GM12864 (cell line): ENCODE measurements around the gene ZYG11A.

Source experiments
- DNase-seq: peaks from one replicate; pipeline ENCODE4 v3.0.0-alpha.2; 2011; ENCODE audit warnings: low read depth
- H3K4me3 ChIP-seq: 2 replicates; pipeline ENCODE4 v1.5.1; 2011; ENCODE audit warnings: mild to moderate bottlenecking, low read depth, low read length, control low read depth
- TF ChIP-seq, protein P1 (sequence below): IDR thresholded peaks from 2 replicates; pipeline ENCODE4 v1.5.1; 2011; ENCODE audit warnings: low read depth, mild to moderate bottlenecking, moderate library complexity, low read length, control low read depth, inconsistent platforms; ENCODE audit errors: missing control alignments

ZYG11A gene

GRCh38 chr1:52904208-52904926, 61.8 kb downstream of the ZYG11A start:
- no peak overlapping the region for H3K4me3 ChIP-seq
- no peak for DNase-seq
- TF ChIP-seq, protein P1, sequence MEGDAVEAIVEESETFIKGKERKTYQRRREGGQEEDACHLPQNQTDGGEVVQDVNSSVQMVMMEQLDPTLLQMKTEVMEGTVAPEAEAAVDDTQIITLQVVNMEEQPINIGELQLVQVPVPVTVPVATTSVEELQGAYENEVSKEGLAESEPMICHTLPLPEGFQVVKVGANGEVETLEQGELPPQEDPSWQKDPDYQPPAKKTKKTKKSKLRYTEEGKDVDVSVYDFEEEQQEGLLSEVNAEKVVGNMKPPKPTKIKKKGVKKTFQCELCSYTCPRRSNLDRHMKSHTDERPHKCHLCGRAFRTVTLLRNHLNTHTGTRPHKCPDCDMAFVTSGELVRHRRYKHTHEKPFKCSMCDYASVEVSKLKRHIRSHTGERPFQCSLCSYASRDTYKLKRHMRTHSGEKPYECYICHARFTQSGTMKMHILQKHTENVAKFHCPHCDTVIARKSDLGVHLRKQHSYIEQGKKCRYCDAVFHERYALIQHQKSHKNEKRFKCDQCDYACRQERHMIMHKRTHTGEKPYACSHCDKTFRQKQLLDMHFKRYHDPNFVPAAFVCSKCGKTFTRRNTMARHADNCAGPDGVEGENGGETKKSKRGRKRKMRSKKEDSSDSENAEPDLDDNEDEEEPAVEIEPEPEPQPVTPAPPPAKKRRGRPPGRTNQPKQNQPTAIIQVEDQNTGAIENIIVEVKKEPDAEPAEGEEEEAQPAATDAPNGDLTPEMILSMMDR: no peak

DNA sequence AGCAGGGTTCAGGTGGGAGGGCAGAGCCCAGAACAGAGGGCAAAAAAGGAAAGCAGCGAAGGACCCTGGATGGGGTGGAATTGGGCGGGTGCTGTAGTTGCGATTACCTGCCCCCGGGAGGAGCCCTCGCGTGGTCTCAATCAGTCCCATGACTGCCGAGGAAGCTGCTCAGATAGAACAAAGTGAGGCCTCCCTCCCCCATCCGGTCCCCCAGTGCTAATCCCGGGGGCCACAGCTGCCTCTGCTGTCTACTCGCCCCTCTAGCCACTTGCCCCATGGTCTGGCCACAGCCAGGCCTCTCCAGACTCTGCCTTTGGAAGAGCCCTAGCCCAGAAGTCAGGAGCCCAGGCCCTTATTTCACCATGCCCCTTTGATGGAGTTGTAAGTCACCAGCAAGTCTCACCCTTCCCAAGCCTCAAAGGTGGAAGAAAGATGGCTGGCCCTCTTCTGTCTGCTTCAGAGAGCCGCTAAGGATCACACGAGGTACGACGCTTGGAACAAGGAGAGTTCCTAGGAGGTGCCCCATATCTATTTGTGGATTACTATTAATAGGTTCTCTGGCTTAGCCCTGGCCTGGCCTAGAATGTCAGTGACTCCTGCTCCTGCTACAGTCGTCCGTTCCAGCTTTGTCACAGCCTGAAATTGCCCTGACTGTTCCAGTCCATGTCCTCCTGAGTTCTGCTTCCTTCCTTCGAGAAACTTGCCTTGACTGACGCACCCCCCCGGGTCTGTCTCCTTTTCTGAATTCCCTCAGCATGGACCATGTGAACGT, 62.6 kb downstream of the ZYG11A start:
- DNase-seq: no peak
- TF ChIP-seq, protein P1: peak; percentile 63
- no peak overlapping the region for H3K4me3 ChIP-seq

DNA sequence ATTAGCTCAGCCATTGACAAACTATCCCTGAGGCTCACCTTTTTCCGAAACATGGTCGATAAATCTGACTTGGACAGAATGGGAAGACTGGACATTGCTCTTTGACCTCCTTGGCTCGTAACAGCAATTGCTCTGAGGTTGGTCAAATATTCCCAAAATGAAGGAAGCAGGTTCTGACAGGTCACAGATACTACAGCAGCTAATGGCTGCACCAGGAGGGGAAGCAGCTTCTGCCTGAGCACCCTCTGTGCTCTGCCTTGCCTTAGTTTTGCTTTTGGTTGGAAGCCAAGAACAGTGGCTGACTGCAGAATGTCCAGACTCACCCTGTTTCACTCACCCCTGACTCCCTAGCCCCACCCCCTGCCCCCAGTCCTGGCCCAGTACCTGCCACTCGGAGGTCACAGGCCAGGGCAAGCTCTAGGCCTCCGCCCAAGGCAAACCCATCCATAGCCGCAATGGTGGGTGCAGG, 63.6 kb downstream of the ZYG11A start:
- H3K4me3 ChIP-seq: no peak overlapping the region
- TF ChIP-seq, protein P1: no peak
- DNase-seq: no peak

- TF ChIP-seq, protein P1: no peak
These were observed 64.7 kb downstream of the ZYG11A start for GRCh38 chr1:52907068-52907811.

DNA sequence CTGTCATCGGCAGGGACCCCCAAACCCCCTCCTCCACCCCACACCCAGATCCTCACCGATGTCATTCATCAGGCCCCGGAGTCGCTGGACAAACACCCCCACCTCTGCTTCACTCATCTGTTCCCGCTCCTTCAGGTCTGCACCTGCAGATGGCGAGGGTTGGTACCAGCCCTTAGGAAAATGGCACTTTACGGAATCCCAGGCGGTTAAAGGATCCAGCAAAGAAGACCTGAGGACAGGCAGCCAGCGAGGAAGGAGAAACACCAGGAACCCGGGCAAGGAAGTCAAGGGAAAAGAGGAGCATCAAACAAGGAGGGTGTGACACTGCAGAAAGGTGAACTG, 65.2 kb downstream of the ZYG11A start:
- TF ChIP-seq, protein P1: no peak
- no peak overlapping the region for H3K4me3 ChIP-seq
- DNase-seq: no peak

More at GRCh38 chr1:52907068-52907811, 64.7 kb downstream of the ZYG11A start:
- no peak overlapping the region for H3K4me3 ChIP-seq
- DNase-seq: no peak

GRCh38 chr1:52911541-52911940, 69.0 kb downstream of the ZYG11A start:
- H3K4me3 ChIP-seq: no peak overlapping the region
- DNase-seq: no peak
- TF ChIP-seq, protein P1: no peak
